ENCODE measurements around the gene GRID2. TPM values are rescaled to one million over a fixed set of nuclear protein-coding genes. Genes with fewer than 3 reads are reported as not detected.

Gene GRID2
- total and polyA plus RNA-seq, 9 of the 15 experiments (the other 6 are each of a cell fraction or from before 2014, with no cell fraction given) = 0.04 TPM; not detected in 7

GRCh38 chr4:93475730-93476129, 1172.0 kb downstream of the GRID2 start:
- ChIA-PET CTCF (ENCODE audit: low intra/inter-chr PET ratio) (no interaction called here), POLR2A (no interaction called here)
- no peaks in the 10 kb centered on the region; the same call in 1 of the 2 replicates for H3K9me3 ChIP-seq (replicated peaks; ENCODE audit: control insufficient read depth, insufficient read depth, low read depth, low read length)
- no peak overlapping the region for H3K27ac ChIP-seq (ENCODE audit: extremely low read depth, low read depth, low read length)
- FAIRE-seq (no peak), DNase-seq (ENCODE audit: extremely low read depth in 1 of 4, low spot score in 3 of 4) (no peak), ATAC-seq (no peak)
- no peak overlapping the region for H3K4me3 ChIP-seq
- no peak overlapping the region for H2AFZ ChIP-seq (ENCODE audit: low read depth, low read length)
- no TSS peak for BruUV-seq (replicated peaks)
- no peaks in the 10 kb centered on the region for H4K20me1 ChIP-seq (replicated peaks; ENCODE audit: control insufficient read depth, insufficient read depth, low read length)
- H3K36me3 ChIP-seq (ENCODE audit: control insufficient read depth, insufficient read depth, low read length) = no peaks in the 10 kb centered on the region
- H3K4me1 ChIP-seq (replicated peaks in 1 of 2; ENCODE audit: control insufficient read depth in 2 of 2, insufficient read depth in 2 of 2, low read length in 2 of 2) = no peaks in the 10 kb centered on the region
- TF ChIP-seq, protein P1, sequence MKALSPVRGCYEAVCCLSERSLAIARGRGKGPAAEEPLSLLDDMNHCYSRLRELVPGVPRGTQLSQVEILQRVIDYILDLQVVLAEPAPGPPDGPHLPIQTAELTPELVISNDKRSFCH (CRISPR knock-in tag; IDR thresholded peaks at IDR 0.05) = no peak
- TF ChIP-seq, protein P1 (tag; IDR thresholded peaks at IDR 0.05) = no peak
- TF ChIP-seq ESRRB (CRISPR knock-in tag; IDR thresholded peaks at IDR 0.05; ENCODE audit: borderline replicate concordance) (no peak), GATAD2A (IDR thresholded peaks at IDR 0.05) (no peak), DNMT1 (IDR thresholded peaks at IDR 0.05) (no peak), POLR2AphosphoS2 (IDR thresholded peaks at IDR 0.05; ENCODE audit: low read length) (no peak), HDAC8 (tag; IDR thresholded peaks at IDR 0.05) (no peak), JUNB (CRISPR knock-in tag; conservative IDR thresholded peaks at IDR 0.05) (no peak), ZNF740 (CRISPR knock-in tag; IDR thresholded peaks at IDR 0.05) (no peak), ZNF740 (tag; IDR thresholded peaks at IDR 0.05) (no peak), NKRF (IDR thresholded peaks at IDR 0.05; ENCODE audit: borderline replicate concordance) (no peak), ETV1 (tag; conservative IDR thresholded peaks at IDR 0.05; ENCODE audit: low read depth) (no peak), E2F3 (CRISPR knock-in tag; IDR thresholded peaks at IDR 0.05) (no peak), ATF1 (CRISPR knock-in tag; IDR thresholded peaks at IDR 0.05) (no peak), ATF1 (tag; IDR thresholded peaks at IDR 0.05) (no peak), ZNF584 (CRISPR knock-in tag; IDR thresholded peaks at IDR 0.05; ENCODE audit: low read depth) (no peak)
- TF ChIP-seq, protein P2, sequence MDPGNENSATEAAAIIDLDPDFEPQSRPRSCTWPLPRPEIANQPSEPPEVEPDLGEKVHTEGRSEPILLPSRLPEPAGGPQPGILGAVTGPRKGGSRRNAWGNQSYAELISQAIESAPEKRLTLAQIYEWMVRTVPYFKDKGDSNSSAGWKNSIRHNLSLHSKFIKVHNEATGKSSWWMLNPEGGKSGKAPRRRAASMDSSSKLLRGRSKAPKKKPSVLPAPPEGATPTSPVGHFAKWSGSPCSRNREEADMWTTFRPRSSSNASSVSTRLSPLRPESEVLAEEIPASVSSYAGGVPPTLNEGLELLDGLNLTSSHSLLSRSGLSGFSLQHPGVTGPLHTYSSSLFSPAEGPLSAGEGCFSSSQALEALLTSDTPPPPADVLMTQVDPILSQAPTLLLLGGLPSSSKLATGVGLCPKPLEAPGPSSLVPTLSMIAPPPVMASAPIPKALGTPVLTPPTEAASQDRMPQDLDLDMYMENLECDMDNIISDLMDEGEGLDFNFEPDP (CRISPR knock-in tag; IDR thresholded peaks at IDR 0.05) = no peak
- in situ Hi-C loops (cut with MboI) (no loop called here), intact Hi-C loops (cut with micrococcal nuclease) (no loop called here)
- H3K27me3 ChIP-seq (ENCODE audit: control insufficient read depth in 2 of 2, insufficient read depth in 2 of 2, low read length in 2 of 2) = no peaks in the 10 kb centered on the region
- no peak overlapping the region for H3K9ac ChIP-seq (ENCODE audit: insufficient read depth in 1 of 2, low read depth in 2 of 2, low read length in 2 of 2)
- no peaks in the 10 kb centered on the region for H3K79me2 ChIP-seq (ENCODE audit: control insufficient read depth, insufficient read depth, low read length)
- 0% methylated on average over 2 of the region's 2 CpGs for WGBS (ENCODE audit: insufficient coverage, low coverage, missing lambda C conversion rate)
- no peaks in the 10 kb centered on the region for H3K9me1 ChIP-seq (ENCODE audit: control insufficient read depth, insufficient read depth, low read length)
- no peak overlapping the region for H3K4me2 ChIP-seq (ENCODE audit: insufficient read depth, low read length)
